Endometrium (tissue), 2 donors: Measurements from ENCODE around the gene MACROH2A2.
"Not testable (repeated sequence)": the region's sequence is repeated elsewhere in the genome, so short reads cannot be mapped to it uniquely, and the experiment has no call there.

Source experiments
- FAIRE-seq: peaks from 2 replicates; lab custom pipeline; 2012; peaks lifted over from hg19 to GRCh38; lab: Jason Lieb, UNC
- donor health status: control.
- donor health status: control.

The MACROH2A2 gene

GRCh38 chr10:70132098-70133029 lies 79.7 kb downstream of the MACROH2A2 start, which contains the start of gene AIFM2:
AIFM2 (minus strand) TSS chr10:70132825; CDS start chr10:70124084, 8,741 bp downstream.
- no peak for FAIRE-seq

GRCh38 chr10:70135046-70135445 lies 82.4 kb downstream of the MACROH2A2 start:
- no peak for FAIRE-seq

DNA sequence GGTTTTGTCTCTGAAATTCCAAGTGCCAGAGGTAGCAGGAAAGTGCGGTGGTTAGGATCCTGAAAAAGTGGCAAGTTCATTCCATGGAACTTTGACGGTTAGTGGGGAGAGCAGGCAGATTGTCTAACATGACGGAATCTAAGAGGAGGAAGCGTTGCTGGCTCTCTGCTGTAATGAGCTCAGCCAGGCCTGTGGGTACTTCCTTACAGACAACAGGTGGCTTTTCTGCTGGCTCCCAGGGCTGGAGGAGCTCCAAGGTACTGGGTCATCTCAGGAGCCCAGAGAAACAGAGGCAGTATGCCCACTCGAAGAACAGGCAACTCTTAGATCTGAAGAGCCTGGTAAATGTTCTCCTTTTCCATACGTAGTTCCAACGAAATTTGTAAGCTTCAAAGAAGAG lies 83.0 kb downstream of the MACROH2A2 start:
- no peak for FAIRE-seq

- FAIRE-seq: no peak
These were observed 84.5 kb downstream of the MACROH2A2 start for GRCh38 chr10:70137135-70137534.

- no peak for FAIRE-seq
These were observed 85.6 kb downstream of the MACROH2A2 start for GRCh38 chr10:70137927-70138883.

DNA sequence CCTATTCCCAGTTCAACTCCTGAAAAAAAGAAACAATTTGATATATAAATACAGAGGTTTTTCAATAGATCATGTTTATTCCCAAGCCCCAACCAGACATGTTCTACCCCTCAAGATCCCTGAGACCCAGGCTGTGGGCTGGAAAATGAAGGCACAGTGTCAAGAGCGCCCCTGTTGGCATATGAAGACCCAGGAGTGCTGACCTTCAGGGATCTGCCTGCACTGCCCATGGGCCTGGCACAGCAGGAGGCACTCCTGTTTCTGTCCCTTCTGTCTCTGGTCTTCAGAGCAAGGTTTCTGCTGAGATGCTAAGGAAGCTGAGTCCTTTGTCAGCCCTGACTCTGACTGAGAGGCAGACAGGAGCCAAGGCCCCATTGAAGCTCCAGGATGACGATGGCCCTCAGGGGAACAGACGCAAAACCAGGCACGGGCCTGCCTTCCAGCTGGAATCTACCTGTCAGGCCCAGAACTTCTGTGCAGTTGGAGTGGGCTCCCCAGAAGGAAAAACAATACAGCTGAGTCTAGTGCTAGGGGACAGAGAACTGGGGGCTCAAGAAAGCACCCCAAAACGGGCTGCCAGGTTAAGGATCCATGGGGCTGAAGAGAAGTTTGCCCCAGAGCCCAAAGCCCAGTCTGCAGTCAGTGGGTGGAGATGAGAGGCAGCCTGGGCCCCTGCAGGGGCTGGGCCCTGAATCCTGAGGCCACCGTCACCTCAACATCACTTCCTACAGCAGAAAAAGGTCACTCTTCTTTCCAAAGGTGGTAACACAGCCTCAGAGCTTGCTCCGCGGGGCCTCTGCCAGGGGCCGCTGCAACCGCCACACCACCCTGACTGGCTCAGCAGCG lies 86.7 kb downstream of the MACROH2A2 start:
- FAIRE-seq: no peak

DNA sequence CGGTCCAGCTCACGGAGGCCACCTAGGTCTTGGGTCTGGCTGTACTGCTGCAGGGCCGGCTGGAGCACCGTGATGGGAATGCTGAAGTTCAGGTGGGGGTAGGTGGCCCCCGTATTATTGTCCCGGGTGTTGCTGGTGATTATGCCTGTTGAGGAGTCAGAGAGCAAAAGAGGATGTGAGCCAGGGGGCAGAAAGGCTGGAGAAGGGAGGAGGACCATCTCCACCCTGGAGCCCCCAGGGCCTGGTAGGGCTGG lies 87.3 kb downstream of the MACROH2A2 start:
- no peak for FAIRE-seq

DNA sequence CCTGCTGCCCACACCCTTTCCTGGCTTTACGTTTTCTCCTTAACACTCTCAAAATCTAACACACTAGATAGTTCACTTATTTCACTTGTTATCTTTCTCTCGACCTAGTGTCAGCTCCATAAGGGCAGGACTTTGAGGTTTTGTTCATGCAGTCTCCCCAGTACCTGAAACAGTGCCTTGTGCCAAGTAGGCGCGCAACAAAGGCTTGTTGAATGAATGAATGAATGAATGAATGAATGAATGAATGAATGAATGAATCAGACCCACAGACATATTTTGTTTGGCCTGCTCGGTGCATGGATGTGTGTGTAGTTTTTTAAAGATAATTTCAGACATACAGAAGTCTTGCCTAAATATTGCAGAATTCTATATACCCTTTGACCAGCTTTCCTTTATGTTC lies 87.7 kb downstream of the MACROH2A2 start:
- FAIRE-seq: no peak

DNA sequence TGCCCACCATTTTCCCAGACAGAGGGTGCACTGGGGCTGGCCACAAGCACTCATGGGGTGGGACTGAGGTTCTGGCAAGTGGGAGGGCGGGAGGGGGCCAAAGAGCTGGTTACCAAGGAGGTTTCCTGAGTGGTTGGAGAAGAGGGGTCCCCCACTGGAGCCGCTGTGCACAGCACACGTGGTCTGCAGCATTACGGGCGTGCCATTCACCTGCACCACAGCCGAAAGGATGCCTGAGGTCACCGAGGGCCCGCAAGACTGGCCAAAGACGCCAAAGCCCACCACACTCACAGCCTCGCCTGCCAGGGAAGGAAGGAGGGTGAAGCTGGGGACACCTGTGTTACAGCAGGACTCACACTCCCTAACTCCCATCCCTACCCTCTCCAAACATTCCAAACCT lies 89.9 kb downstream of the MACROH2A2 start:
- no peak for FAIRE-seq

GRCh38 chr10:70144372-70145110 lies 91.9 kb downstream of the MACROH2A2 start:
- FAIRE-seq: no peak

- no peak for FAIRE-seq
These were observed 92.6 kb downstream of the MACROH2A2 start for GRCh38 chr10:70145166-70145665.

DNA sequence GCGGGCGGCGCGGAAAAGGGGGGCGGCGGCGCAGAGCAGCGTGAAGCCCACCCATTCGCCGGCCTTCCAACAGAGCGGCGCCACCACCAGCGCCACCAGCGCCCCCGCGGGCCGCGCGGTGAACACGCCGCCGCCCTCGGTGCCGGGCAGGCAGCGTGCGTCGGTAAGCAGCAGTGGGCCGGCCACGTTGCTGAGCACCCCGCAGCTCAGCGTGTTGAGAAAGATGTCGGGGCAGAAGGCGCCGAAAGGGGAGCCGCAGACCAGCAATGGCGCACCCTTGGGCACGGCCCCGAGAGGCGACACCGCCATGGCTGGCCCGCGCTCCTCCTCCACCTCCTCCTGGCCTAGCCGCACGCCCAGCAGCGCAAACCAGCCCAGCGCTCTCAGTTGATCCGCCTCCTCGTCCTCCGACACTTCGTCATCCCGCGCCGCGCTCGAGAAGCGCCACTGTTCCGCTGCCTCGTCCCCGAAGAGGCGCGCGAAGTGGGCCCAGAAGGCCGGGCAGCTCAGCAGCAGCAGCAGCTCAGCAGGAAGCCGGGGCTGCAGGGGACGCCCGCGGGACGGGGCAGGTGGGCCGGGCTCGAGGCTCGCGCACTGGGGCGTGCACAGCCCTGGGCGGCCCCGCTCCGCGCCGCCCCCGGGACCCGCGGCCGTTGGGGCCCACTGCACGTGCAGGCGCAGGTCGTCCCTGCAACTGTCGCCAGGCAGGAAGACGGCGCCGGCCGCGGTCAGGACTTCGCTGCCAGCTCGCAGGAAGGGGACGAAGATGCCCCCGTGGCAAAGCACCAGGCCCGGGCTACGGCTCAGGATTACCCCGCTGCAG lies 93.2 kb downstream of the MACROH2A2 start:
- FAIRE-seq: no peak

DNA sequence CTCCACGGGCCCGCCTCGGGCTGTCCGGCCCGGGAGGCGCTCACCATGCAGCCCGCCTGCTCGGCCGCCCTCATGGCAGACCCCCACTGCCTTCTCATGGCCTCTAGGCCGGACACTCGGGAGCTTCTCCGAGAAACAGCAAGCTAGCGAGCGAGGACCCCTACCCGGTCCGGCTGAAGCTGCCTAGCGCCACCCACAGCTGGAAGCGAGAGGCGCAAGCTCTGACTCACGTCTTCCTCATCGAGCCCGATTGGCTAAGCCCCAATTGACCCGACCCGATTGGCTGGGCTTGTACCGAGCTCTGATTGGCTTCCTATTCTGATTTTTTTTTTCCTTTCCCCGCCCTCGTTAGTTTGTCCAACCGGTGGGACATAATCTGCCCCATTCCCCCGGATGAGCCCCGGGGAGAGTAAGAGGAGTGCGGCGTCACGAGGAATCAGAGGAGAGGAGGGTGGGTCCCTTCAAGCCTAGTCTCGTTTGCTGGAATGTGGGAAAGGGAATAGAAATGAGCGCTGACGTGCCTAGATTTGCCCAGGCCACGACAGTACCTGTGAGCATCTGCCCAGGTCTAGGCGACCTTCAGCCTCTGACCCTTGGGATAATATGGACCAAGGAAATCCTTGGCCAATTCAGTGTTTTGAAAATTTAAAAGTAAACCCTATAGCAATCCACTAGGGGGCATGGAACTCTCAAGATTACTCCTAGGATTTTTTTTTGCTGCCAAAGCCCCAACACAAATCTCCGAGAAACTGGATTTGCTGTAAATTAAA lies 94.0 kb downstream of the MACROH2A2 start, which contains the start of gene TYSND1:
Gene TYSND1 (minus strand): TSS at position 212 of the 770 bp plus-strand sequence. CDS start 114 bp downstream, at position 98.
- peak; percentile 98 for FAIRE-seq

DNA sequence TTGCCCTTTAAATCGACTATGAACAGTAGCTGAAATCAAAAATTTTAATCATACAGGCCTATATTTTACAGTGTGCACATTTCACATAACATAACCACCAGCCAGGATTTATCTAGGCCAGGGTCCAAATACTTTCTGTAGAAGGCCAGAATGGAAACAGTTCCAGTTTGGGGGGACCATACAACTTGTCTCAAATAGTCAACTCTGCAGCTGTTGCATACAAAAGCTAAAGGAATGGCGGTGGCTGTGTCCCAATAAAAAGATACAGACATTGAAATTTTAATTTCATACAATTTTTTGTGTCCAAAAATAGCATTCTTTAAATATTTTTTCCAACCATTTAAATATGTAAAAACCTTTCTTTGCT lies 94.6 kb downstream of the MACROH2A2 start:
- FAIRE-seq: no peak

DNA sequence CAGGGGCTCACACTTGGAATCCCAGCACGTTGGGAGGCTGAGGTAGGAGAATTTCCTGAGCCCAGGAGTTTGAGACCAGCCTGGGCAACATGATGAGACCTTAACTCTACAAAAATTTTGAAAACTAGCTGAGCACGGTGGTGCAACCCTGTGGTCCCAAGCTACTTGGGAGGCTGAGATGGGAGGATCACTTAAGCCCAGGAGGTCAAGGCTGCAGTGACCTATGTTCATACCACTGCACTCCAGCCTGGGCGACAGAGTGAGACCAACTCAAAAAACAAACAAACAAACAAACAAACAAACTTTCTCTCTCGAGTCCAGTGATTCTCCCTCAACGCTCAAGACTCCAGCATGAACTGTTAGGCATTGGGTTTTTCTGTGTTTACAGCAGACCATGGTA lies 95.9 kb downstream of the MACROH2A2 start:
- FAIRE-seq: no peak

GRCh38 chr10:70155255-70155838 lies 102.7 kb downstream of the MACROH2A2 start:
- FAIRE-seq: no peak

- FAIRE-seq: no peak
These were observed 105.5 kb downstream of the MACROH2A2 start for GRCh38 chr10:70158113-70158512.

GRCh38 chr10:70159366-70159765 lies 106.7 kb downstream of the MACROH2A2 start:
- not testable (repeated sequence) for FAIRE-seq

- no peak for FAIRE-seq
These were observed 108.2 kb downstream of the MACROH2A2 start for GRCh38 chr10:70160798-70161197.
